NCI-H69 (cell line): ENCODE measurements around the gene CACNA2D2.

ENCODE experiments used
- DNase-seq: peaks from one replicate; lab custom pipeline; 2025; lab: John Stamatoyannopoulos, UW

Gene CACNA2D2

GRCh38 chr3:50345586-50346234 is 157.7 kb downstream of the CACNA2D2 start, which contains the start of gene ZMYND10:
Gene ZMYND10, minus strand, starts transcription at chr3:50345732. Its CDS starts 153 bp downstream, at chr3:50345579.
- DNase-seq, result peak; percentile 78

DNA sequence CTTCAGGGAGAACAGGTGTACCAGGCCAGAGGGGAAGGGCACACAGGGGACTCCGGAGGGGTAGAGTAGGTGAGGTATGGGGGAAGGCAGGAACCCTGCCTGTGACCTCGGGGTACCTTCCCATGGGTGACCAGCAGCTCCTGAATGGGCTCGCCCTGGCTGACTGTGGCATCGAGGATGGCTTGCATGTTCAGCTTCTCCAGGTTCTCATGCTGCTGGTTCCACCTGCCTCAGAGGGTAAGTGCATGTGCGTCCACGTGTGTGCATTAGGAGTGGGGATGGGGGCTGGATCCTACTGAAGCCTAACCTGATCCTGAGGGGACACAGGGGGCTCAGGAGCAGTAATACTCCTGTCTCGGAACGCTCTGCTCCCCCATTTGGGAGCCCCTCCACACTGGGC is 158.4 kb downstream of the CACNA2D2 start:
- no peak for DNase-seq

DNA sequence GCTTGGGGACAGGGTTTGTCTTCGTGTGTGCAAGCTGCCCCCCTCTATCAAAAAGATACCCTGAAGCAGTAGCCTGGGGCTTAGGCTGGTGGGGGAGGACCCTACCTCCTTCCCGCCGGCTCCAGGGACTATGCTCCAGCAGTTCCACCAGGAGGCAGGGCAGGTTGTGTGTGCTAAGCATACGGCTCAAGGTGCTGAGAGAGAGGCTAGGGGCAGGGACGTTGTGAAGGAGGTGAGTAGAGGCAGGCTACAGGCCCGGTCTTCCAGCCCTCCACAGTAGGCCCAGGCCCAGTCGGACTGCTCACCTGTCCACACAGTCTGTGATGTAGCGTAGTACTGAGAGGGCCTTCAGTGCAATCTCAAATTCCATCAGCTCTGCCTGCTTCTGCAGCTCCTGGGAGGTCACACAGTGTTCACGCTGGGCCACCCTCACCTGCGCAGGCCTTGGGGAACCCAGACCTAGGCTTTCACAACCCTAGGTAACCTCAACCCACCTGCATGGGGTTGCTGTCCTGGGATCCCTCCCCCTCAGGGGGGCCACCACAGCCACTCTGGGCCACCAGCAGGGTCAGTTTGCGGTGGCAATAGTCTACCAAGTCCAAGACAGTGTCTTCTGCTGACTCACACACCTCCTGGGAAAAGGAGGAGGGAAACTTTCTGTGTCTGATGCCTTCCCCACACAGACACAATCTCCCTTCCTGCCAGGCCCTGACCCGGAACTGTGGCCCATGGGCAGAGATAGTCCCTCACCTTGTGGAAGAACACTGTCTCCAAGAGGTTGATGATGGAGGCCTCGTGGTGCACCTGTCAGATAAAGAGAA is 160.4 kb downstream of the CACNA2D2 start:
- DNase-seq, result no peak

DNA sequence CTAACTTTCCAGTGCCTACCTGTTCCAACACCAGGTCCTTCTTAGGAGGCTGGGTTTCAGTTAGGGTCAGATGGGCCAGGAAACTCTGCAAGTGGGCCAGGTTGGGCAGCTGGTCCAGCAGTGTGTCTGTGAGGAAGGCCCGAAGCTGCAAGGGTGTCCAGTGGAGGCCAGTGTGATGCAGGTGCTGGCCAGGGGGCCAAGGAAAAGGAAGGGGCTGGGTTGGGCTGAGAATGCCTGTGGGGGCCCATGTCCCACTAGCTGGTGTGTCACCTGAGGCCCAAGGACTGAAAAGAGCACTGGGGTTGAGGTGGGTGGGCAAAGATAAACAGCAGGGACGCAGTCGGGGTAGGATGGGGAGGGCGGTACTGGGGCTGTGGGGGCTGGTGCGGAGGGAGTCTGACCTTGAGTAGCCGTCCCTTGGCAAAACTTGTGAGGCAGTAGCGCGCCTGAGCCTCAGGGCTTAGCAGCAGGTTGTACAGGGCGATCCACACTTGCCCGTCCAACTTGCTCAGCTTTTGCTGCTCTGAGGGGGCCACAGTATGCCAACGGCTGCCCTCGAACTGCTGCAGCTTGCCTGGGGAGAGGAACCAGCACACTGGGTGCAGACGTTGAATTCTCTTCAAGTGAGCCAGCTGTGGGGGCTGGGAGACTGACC is 161.3 kb downstream of the CACNA2D2 start:
- no peak for DNase-seq

DNA sequence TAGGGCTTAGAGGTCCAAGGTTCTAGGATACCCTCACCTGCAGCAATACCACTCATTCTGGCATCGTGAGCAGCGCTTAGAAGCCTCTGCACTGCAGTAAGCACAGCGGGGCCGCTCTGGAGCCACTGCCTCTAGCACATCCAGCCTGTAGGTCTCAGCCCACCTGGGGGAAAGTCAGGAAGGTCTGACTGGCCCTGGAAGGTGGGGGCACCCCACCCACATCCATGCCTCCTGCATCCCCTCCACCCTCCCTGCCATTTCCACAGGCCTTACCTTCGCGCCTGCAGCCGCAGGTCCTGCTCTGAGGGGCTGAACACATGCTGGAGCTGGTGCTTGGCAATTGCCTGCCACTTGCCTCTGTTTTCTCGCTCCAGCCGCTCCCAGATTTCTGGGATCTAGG is 161.9 kb downstream of the CACNA2D2 start:
- no peak for DNase-seq

DNA sequence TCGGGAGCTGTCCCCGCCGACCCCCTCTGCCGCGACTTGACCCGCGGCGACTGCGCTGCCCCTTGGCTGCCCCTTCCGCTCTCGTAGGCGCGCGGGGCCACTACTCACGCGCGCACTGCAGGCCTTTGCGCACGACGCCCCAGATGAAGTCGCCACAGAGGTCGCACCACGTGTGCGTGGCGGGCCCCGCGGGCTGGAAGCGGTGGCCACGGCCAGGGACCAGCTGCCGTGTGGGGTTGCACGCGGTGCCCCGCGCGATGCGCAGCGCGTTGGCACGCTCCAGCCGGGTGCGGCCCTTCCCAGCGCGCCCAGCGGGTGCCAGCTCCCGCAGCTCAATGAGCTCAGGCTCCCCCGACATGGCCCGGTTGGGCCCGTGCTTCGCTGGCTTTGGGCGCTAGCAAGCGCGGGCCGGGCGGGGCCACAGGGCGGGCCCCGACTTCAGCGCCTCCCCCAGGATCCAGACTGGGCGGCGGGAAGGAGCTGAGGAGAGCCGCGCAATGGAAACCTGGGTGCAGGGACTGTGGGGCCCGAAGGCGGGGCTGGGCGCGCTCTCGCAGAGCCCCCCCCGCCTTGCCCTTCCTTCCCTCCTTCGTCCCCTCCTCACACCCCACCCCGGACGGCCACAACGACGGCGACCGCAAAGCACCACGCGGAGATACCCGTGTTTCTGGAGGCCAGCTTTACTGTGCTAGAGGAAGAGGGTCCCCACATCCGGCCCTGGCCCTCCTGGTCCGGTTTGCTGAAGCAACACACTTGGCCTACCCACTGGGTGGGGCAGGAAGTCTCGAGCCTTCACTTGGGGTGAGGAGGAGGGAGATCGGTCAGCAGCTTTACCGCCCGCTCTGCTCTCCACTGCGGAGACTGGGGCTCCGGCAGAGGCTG is 162.7 kb downstream of the CACNA2D2 start, which contains the start of gene RASSF1:
Gene RASSF1 (minus strand): TSS at position 389 of the 882 bp plus-strand sequence. CDS start 31 bp downstream, at position 358.
- no peak for DNase-seq

DNA sequence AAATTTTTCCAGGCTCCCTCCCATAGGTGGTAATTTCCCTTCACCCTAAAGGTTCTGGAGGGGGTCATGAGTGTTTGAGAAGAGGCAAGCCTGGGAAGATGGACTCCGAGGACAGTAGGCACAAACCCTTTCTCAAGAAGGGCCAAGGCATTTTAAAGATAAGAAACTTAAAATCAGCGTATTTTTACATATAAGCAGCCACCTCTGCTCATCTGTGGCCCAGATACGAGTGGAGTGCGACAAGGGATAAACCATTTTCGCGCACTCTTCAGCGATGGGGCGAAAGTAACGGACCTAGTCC is 163.3 kb downstream of the CACNA2D2 start:
- DNase-seq, result no peak

GRCh38 chr3:50339485-50340146 is 163.8 kb downstream of the CACNA2D2 start:
- no peak for DNase-seq

DNA sequence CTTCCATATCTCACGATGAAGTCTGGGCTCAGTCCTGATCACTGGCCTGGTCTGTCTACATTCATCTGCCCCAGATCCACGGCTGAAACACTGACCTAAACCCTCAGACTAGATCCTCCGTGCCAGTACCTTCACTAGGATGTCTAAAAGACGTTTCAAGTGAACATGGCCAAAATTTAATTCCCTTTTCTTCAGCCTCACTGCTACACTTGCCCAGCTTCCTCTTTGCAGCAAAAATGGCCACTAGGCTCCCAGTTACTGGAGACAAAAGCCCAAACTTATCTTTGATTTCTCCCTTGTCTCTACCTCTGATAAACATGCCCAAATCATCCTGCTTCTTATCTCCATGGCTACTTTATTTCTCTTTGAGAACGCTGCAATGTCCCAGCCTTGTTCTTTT is 164.5 kb downstream of the CACNA2D2 start:
- no peak for DNase-seq

DNA sequence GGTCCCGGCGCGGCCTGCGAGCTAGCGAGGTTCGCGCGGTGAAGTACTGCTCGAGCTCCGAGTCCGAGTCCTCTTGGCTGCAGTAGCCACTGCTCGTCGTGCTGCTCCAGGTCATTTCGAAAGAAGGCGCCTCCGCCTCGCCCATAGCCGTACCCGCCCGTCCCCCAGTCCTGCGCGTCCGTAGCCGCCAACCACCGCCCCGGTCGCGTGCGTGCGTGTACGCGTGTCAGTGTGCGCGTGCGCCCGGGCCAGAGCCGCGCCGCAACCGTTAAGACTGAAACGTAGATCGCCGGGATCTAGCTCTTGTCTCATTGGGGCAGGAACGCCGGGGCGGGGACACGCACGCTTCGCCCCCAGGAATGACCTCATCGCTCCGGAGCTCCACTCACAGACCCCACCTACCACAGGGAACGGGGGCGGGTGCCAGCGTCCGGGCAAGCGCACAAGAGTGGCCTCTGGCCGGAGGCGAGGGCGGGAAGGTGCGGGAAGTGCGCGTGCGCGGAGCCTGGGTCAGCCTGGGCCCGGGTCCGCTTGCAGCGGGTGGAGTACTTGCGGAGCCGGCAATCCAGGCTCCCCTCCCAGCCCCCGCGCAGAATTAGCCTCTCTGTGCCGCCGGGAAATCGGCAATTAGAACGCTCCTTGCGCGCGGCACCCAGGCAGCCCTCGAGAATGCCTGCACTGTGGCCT is 166.1 kb downstream of the CACNA2D2 start:
- peak; percentile 98 for DNase-seq

DNA sequence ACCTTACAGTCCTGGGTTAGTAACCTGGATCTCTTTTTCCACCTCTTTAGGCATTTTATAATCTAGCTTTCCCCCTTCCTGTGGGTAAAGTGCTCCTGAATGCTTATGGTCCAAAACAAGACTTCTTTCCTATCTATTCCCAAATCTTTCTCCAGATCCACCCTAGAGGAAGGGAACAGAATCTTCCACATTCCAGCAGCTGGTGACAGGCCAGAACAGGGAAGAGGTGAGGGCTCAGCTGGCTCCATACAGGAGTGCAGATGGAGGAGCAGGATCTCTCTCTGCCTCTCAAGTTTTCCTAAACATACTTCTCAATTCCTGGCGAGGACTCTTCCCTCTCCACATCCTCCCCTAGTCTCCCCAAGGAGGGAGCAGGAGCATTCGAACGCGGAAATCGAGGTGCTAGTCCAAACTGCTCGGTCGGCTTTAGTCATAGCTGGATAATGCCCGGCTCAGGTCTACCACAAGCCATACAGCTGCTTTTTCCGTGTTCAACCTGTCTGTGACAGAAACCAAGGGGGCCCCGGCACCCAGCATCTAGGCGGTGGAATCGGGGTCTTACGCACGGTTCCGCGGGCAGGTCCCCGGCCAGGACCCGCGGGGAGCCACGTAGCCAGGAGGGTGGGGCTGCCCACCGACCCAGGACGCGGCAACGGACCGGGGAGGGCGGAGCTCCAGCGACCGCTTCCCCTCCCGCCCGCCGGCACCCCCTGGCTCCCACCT is 166.8 kb downstream of the CACNA2D2 start:
- peak; percentile 40 for DNase-seq

DNA sequence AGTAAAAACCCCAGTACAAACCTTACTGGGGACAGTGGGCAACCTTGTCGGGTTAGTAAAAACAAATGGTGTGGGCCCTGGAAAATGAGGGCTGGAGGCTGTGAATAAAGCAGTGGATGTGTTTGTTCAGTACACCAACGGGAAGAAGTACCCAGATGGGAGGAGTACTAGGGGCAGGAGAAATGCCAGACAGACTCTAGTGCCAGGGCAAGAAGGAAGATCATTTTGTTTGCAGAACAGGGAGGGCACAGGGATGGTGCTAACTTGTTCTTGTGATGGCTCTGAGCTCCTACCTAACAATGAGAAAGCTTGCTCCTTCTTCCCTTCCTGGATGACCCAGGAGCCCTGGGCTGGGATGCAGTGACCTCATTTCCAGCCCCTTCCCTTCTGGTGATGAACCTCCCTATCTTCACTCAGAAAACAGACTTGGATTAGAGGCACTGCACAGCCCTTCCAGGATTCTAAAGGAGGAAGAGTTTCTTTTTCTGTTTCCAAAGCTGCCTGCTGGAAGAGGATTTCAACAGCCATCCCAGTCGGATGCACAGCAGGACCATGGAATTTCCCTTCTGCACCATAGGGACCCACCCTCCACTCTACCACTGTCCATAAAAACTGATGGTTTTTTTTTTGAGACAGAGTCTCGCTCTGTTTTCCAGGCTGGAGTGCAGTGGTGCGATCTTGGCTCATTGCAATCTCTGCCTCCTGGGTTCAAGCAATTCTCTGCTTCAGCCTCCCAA is 168.9 kb downstream of the CACNA2D2 start:
- DNase-seq, result no peak

DNA sequence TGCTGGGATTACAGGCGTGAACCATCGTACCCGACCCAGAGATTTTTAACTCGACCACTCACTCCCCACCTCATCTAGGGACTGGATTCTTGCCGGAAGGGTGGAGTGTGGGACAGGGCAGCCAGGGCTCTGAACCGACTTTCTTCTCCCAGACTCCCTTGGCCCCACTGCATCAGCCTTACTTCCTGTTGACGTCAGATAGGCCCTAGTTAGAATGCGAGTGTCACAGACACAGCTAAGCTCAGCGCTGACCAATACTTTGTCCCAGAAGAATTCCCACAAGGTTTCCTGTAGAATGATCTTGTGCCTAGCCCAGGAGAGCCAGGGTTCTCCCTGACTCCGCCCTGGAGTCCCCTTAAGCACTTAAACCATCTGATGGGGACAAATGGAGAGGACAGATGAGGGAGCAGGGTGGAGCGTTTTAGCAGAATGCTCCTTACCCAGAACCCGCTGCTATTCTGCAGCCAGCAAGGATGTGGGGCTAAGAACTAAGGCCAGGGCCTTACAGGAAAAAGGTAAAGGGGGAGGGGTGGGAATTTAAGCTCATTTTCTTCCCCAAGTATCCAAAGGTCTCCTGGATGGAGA is 169.6 kb downstream of the CACNA2D2 start:
- DNase-seq, result no peak

GRCh38 chr3:50331364-50331907 is 172.0 kb downstream of the CACNA2D2 start:
- no peak for DNase-seq

GRCh38 chr3:50330330-50330729 is 173.1 kb downstream of the CACNA2D2 start:
- no peak for DNase-seq

- DNase-seq, result peak; percentile 96
Measured at GRCh38 chr3:50327943-50328691, 175.3 kb downstream of the CACNA2D2 start, which contains the start of gene TUSC2. Gene TUSC2, minus strand, starts transcription at chr3:50328223. Its CDS starts 124 bp downstream, at chr3:50328099.

DNA sequence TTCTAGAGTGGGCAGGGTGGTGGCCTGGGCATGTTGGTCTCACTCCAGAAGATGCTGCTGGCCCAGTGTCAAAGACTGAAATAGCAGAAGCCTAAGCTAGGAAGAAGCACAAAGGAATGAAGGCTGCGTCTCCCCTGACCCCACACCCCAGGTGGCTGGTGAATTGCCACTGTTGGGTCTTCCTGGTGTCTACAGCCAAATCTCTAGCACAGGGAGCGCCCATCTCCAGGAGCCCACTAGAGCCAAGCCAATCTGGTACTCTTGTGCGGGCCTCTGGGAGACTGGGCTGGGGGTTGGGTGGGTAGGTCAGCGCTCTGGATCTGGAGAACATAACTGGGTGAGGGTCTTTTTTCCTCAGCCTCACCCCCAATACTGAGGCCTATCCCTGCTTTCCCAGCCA is 176.3 kb downstream of the CACNA2D2 start:
- DNase-seq, result no peak

- DNase-seq, result no peak
Measured at GRCh38 chr3:50326182-50326541, 177.3 kb downstream of the CACNA2D2 start.
